ENCODE results near the gene CDC6.

DNA sequence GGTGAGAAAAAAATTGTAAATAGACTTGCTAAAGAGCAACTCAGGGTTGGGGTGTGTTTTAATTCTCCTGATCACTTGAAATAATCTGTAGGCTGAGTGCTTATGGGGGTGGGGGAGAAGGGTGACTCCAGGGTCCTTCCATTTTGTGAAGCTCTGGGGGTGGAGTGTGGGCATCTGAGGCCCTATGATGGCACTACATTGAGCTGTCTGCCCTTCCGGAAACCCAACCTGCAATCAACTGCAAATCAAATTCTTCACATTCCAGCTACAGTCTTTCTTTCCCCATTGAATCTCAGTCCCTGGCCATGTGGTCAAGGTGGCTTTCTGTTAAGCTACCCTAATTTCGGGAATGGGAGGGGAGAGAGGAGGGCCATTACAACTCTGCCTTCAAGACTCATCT, 6.0 kb upstream of the CDC6 start:
- TF ChIP-seq, protein P1, sequence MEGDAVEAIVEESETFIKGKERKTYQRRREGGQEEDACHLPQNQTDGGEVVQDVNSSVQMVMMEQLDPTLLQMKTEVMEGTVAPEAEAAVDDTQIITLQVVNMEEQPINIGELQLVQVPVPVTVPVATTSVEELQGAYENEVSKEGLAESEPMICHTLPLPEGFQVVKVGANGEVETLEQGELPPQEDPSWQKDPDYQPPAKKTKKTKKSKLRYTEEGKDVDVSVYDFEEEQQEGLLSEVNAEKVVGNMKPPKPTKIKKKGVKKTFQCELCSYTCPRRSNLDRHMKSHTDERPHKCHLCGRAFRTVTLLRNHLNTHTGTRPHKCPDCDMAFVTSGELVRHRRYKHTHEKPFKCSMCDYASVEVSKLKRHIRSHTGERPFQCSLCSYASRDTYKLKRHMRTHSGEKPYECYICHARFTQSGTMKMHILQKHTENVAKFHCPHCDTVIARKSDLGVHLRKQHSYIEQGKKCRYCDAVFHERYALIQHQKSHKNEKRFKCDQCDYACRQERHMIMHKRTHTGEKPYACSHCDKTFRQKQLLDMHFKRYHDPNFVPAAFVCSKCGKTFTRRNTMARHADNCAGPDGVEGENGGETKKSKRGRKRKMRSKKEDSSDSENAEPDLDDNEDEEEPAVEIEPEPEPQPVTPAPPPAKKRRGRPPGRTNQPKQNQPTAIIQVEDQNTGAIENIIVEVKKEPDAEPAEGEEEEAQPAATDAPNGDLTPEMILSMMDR (IDR thresholded peaks at IDR 0.05), result no peak
- TF ChIP-seq POLR2A (IDR thresholded peaks at IDR 0.05), result no peak
